Measurements from ENCODE around the gene PLEKHA4. TPM values are rescaled to one million over a fixed set of nuclear protein-coding genes. Genes with fewer than 3 reads are reported as not detected.
A peak's percentile ranks its signal among the peaks of the same experiment; 100 is the strongest.

The PLEKHA4 gene
- total and polyA plus RNA-seq, 2 donors (not counting 1 experiment from before 2014, with no cell fraction given), result 4.3 to 6.2 TPM

- intact Hi-C loops (cut with micrococcal nuclease), result loop anchor here (1.0 to 5.0 kb wide), 10 partner anchors 15 to 971 kb away; partner anchors contain the start of genes AP2A1, DBP, FTL and GYS1
- Mint-ChIP-seq H3K4me3 (peak overlapping the region; percentile 98), H3K27ac (peak overlapping the region; percentile 93), H3K27me3 (no peaks in the 10 kb centered on the region), H3K9me3 (ENCODE audit: insufficient read depth) (no peaks in the 10 kb centered on the region), H3K4me1 (peaks cover 11% of the 10 kb centered on the region)
- TF ChIP-seq EZH2 (IDR thresholded peaks at IDR 0.05; ENCODE audit: borderline replicate concordance, insufficient read depth, low read depth, low read length, poor library complexity, severe bottlenecking) (no peak), CTCF (IDR thresholded peaks at IDR 0.05) (no peak)
- Histone ChIP-seq H3K36me3 (replicated peaks in 1 of 2; ENCODE audit: control extremely low read depth in 1 of 2, control insufficient read depth in 1 of 2, extremely low read depth in 1 of 2, insufficient read depth in 2 of 2, low read length in 1 of 2) (no peaks in the 10 kb centered on the region), H3K79me2 (ENCODE audit: control insufficient read depth, insufficient read depth, low read length) (no peaks in the 10 kb centered on the region), H3K4me1 (ENCODE audit: control insufficient read depth in 2 of 2, insufficient read depth in 2 of 2, low read length in 2 of 2) (peaks cover 3 to 10% of the 10 kb centered on the region in 2 donors), H3K9ac (ENCODE audit: low read length) (peak overlapping the region; percentile 68), H3K9me3 (ENCODE audit: control extremely low read depth in 1 of 3, control insufficient read depth in 2 of 3, insufficient read depth in 1 of 3, low read length in 2 of 3) (no peaks in the 10 kb centered on the region), H2AFZ (ENCODE audit: insufficient read depth, low read depth, low read length, poor library complexity, severe bottlenecking) (peak overlapping the region; percentile 75), H3K4me3 (ENCODE audit: control extremely low read depth in 1 of 5, extremely low read depth in 1 of 5, insufficient read depth in 1 of 5, low read depth in 2 of 5, low read length in 4 of 5) (peak overlapping the region in 4 of 5 experiments; percentile 50 to 68 (median 64)), H3K27ac (ENCODE audit: low read length in 2 of 2) (peak overlapping the region; percentile 30 to 62), H3K27me3 (replicated peaks in 1 of 4; ENCODE audit: control extremely low read depth in 1 of 4, control insufficient read depth in 3 of 4, insufficient read depth in 4 of 4, low read length in 3 of 4) (no peaks in the 10 kb centered on the region), H3K4me2 (replicated peaks; ENCODE audit: low read depth, low read length, poor library complexity, severe bottlenecking) (peak overlapping the region; percentile 80), H4K20me1 (ENCODE audit: control insufficient read depth, insufficient read depth, low read length, poor library complexity, severe bottlenecking) (no peaks in the 10 kb centered on the region)
- ChIA-PET POLR2A (interaction anchor here (0.5 to 2.1 kb wide), 11 partner anchors 11 to 175 kb away, joined by 3 to 9 read pairs (median 5); partner anchors contain the start of genes BCAT2, CA11 and HSD17B14), CTCF (interaction anchor here (0.7 to 17.5 kb wide), 28 partner anchors 8 to 774 kb away, joined by 3 to 553 read pairs (median 4); partner anchors contain the start of genes BCAT2, CA11, GYS1 and HSD17B14)
- no peak for ATAC-seq (ENCODE audit: low read depth)
- 92% methylated on average over 2 of the region's 2 CpGs for WGBS (ENCODE audit: insufficient coverage)
- no peak for DNase-seq
Observed at GRCh38 chr19:48795685-48796070, 72.7 kb downstream of the PLEKHA4 start.

GRCh38 chr19:48795055-48795684 is 73.2 kb downstream of the PLEKHA4 start:
- Histone ChIP-seq H3K4me3 (ENCODE audit: control extremely low read depth in 1 of 5, extremely low read depth in 1 of 5, insufficient read depth in 1 of 5, low read depth in 2 of 5, low read length in 4 of 5) (peak overlapping the region; percentile 42 to 68 (median 60)), H3K4me1 (ENCODE audit: control insufficient read depth in 2 of 2, insufficient read depth in 2 of 2, low read length in 2 of 2) (peaks cover 3 to 10% of the 10 kb centered on the region in 2 donors), H4K20me1 (ENCODE audit: control insufficient read depth, insufficient read depth, low read length, poor library complexity, severe bottlenecking) (no peaks in the 10 kb centered on the region), H3K9me3 (ENCODE audit: control extremely low read depth in 1 of 3, control insufficient read depth in 2 of 3, insufficient read depth in 1 of 3, low read length in 2 of 3) (no peaks in the 10 kb centered on the region), H3K36me3 (replicated peaks in 1 of 2; ENCODE audit: control extremely low read depth in 1 of 2, control insufficient read depth in 1 of 2, extremely low read depth in 1 of 2, insufficient read depth in 2 of 2, low read length in 1 of 2) (no peaks in the 10 kb centered on the region), H3K79me2 (ENCODE audit: control insufficient read depth, insufficient read depth, low read length) (no peaks in the 10 kb centered on the region), H3K27me3 (replicated peaks in 1 of 4; ENCODE audit: control extremely low read depth in 1 of 4, control insufficient read depth in 3 of 4, insufficient read depth in 4 of 4, low read length in 3 of 4) (no peaks in the 10 kb centered on the region), H3K4me2 (replicated peaks; ENCODE audit: low read depth, low read length, poor library complexity, severe bottlenecking) (peak overlapping the region; percentile 80), H3K9ac (ENCODE audit: low read length) (peak overlapping the region; percentile 68), H2AFZ (ENCODE audit: insufficient read depth, low read depth, low read length, poor library complexity, severe bottlenecking) (peak overlapping the region; percentile 75), H3K27ac (ENCODE audit: low read length in 2 of 2) (peak overlapping the region; percentile 30 to 62)
- intact Hi-C loops (cut with micrococcal nuclease), result loop anchor here (1.0 to 5.0 kb wide), 10 partner anchors 15 to 972 kb away; partner anchors contain the start of genes AP2A1, DBP, FTL and GYS1
- ChIA-PET POLR2A (interaction anchor here (0.5 to 2.1 kb wide), 11 partner anchors 12 to 176 kb away, joined by 3 to 9 read pairs (median 5); partner anchors contain the start of genes BCAT2, CA11 and HSD17B14), CTCF (interaction anchor here (0.5 to 17.5 kb wide), 32 partner anchors 7 to 867 kb away, joined by 3 to 553 read pairs (median 4); partner anchors contain the start of genes BCAT2, CA11, GYS1 and HSD17B14)
- 3% methylated on average over 38 of the region's 38 CpGs for WGBS (ENCODE audit: insufficient coverage)
- peak overlapping the region; percentile 93 for H3K27ac Mint-ChIP-seq
- peak; percentile 98 for ATAC-seq (ENCODE audit: low read depth)
- peak; percentile 96 for TF ChIP-seq CTCF (IDR thresholded peaks at IDR 0.05)
- no peak for TF ChIP-seq EZH2 (IDR thresholded peaks at IDR 0.05; ENCODE audit: borderline replicate concordance, insufficient read depth, low read depth, low read length, poor library complexity, severe bottlenecking)
- no peaks in the 10 kb centered on the region for H3K27me3 Mint-ChIP-seq
- H3K4me3 Mint-ChIP-seq, result peak overlapping the region; percentile 98
- DNase-seq, result peak; percentile 93
- no peaks in the 10 kb centered on the region for H3K9me3 Mint-ChIP-seq (ENCODE audit: insufficient read depth)
- H3K4me1 Mint-ChIP-seq, result peaks cover 11% of the 10 kb centered on the region
